Measurements from ENCODE around the gene HIPK4. TPM values are rescaled to one million over a fixed set of nuclear protein-coding genes. Genes with fewer than 3 reads are reported as not detected.
"Not testable (repeated sequence)": the region's sequence is repeated elsewhere in the genome, so short reads cannot be mapped to it uniquely, and the experiment has no call there.

HIPK4 gene
- total RNA-seq, result 0.08 TPM
- long read RNA-seq, partial matches to known transcripts, result 0 of 2 reads
- long read RNA-seq, other reads (novel, unspliced or antisense), result 2 of 2 reads

- DNase-seq (ENCODE audit: low spot score), result no peak
- intact Hi-C loops (cut with DNase I), result no loop called here
Measured at GRCh38 chr19:40390084-40390742, at the start of gene HIPK4. TSS of gene HIPK4 (minus strand) at chr19:40390181. CDS start at chr19:40389902, 279 bp downstream.

- intact Hi-C loops (cut with DNase I), result no loop called here
- no peak for DNase-seq (ENCODE audit: low spot score)
Measured at GRCh38 chr19:40438284-40438683, 48.3 kb upstream of the HIPK4 start.

DNA sequence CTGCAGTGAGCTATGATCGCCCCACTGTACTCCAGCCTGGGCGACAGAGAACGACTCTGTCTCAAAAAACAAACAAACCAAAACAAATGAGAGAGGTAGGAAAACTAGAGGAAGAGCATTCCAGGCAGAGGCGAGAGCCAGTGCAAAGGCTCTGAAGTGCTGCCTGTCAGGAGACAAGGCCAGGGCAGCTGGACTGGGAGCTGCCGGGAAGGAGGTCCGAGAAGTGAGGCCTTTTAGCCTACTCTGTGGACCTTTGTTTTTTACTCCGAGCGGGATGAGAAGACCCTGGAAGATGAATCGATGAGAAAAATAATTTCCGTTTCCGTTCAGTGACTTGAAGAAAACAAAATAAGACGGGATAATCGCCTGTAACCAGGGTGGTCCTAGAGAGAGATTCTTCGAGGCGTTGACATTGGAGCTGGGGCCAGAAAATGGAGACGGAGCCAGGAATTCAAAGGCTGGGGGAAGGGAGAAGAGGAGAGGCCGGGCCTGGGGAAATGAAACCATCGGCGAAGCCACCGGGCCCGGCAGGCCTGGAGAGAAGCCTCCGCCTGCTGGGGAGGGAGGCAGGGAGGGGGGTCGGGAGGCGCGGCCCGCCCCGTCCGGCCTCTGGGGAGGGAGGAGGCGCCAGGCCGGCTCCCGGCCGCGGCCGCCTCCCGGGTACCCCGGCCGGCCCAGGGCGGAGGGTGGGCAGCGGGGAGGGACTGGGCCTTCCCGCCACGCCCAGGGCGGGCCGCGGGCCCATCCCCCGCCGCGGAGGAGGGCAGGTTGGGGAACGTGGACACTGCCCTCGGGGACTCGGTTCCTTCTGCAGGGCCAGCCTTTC is 43.6 kb upstream of the HIPK4 start:
- peak; percentile 93 for DNase-seq (ENCODE audit: low spot score)
- intact Hi-C loops (cut with DNase I), result no loop called here

- DNase-seq (ENCODE audit: low spot score); intact Hi-C loops (cut with DNase I): not testable (repeated sequence)
Measured at GRCh38 chr19:40432760-40433159, 42.8 kb upstream of the HIPK4 start.

DNA sequence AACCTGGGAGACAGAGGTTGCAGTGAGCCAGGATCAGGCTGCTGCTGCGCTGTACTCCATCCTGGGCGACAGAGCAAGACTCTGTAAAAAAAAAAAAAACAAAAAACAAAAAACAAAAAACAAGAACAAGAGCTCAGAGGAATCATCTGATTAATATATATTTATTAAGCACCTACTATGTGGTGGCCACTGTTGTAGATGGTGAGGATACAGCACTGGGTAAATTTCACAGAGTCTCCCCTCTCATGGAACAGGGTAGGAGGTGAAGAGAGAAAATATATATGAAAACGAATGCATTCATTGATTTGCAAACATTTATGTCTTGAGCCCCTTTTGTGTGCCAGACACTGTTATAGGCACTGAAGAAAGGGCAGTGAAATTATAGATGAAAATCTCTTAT is 41.7 kb upstream of the HIPK4 start:
- DNase-seq (ENCODE audit: low spot score), result no peak
- intact Hi-C loops (cut with DNase I), result no loop called here

DNA sequence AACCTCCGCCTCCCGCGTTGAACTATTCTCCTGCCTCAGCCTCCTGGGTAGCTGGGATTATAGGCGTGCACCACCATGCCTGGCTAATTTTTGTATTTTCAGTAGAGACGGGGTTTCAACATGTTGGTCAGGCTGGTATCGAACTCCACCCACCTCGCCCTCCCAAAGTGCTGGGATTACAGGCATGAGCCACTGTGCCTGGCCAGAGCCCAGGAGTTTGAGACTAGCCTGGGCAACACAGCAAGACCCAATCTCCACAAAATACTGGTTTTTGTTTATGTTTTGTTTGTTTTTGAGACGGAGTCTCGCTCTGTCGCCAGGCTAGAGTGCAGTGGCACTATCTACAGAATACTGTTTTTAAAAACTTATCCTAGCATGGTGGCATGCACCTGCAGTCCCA is 40.3 kb upstream of the HIPK4 start:
- intact Hi-C loops (cut with DNase I); DNase-seq (ENCODE audit: low spot score): not testable (repeated sequence)

DNA sequence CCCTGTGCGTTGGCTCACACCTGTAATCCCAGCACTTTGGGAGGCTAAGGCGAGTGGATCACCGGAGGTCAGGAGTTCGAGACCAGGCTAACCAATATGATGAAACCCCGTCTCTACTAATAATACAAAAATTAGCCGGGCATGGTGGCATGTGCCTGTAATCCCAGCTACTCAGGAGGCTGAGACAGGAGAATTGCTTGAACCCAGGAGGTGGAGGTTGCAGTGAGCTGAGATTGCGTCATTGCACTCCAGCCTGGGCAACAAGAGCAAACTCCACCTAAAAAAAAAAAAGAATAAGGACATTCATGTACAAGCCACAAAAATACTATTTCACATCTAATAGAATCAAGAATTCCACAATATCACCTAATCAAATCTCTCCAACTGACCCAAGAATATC is 38.2 kb upstream of the HIPK4 start:
- DNase-seq (ENCODE audit: low spot score); intact Hi-C loops (cut with DNase I): not testable (repeated sequence)

- intact Hi-C loops (cut with DNase I), result loop anchor here (1.0 kb wide), 1 partner anchor 18 kb away; no protein-coding TSS in a partner anchor
- peak; percentile 100 for DNase-seq (ENCODE audit: low spot score)
Measured at GRCh38 chr19:40425450-40426287, 35.7 kb upstream of the HIPK4 start, which contains the start of gene SERTAD1. TSS of gene SERTAD1 (minus strand) at chr19:40425992. CDS start at chr19:40423546, 2,446 bp downstream.

- intact Hi-C loops (cut with DNase I), result loop anchor here (1.0 kb wide), 1 partner anchor 18 kb away; no protein-coding TSS in a partner anchor
- DNase-seq (ENCODE audit: low spot score), result no peak
Measured at GRCh38 chr19:40424637-40425449, 34.9 kb upstream of the HIPK4 start.

GRCh38 chr19:40423938-40424337 is 34.0 kb upstream of the HIPK4 start:
- intact Hi-C loops (cut with DNase I), result no loop called here

DNA sequence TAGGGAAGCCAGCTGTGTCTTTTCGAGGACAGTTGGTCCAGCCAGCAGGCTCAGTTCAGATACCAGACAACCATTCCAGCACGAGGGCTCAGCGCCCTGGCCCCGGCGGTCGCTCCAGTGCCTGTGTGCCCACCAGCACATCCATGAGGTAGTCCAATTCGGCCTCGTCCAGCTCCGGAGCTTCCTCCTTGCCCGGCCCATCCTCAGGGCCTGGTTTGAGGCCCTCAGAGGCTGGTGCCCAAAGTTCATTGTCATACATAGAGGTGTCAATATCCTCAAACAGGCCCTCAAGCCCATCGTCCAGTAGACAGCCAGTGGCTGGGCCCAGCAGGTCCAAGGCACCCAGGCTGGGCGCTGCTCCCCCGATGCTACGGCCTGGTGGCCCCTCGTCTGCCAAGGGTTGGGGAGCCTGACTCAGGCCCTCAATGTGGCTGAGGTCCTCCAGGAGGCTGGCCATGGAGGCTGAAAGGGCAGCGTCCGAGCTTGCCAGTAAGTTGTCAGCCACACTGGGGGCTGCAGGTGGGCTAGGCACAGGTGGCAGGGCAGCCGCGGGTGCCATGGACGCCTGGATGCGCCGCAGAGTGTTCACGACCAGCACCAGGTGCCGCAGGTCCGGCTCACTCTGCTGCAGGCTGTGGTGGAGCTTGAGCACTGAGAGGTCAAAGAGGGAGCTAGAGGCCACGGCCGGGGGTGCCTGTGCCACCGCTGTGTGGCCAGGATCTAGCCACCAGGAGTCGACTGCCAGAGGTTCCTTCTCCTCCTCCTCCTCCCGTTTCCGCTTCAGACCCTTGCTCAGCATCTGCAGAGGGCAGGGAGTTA is 33.0 kb upstream of the HIPK4 start:
- intact Hi-C loops (cut with DNase I), result no loop called here
- DNase-seq (ENCODE audit: low spot score), result no peak

More at GRCh38 chr19:40423938-40424337, 34.0 kb upstream of the HIPK4 start:
- no peak for DNase-seq (ENCODE audit: low spot score)

- DNase-seq (ENCODE audit: low spot score), result no peak
- intact Hi-C loops (cut with DNase I), result loop anchor here (1.0 to 2.0 kb wide), 2 partner anchors 21 to 43 kb away; partner anchors contain the start of gene BLVRB
Measured at GRCh38 chr19:40421993-40422747, 32.2 kb upstream of the HIPK4 start.

GRCh38 chr19:40420766-40421765 is 31.1 kb upstream of the HIPK4 start:
- intact Hi-C loops (cut with DNase I), result loop anchor here (1.0 to 2.0 kb wide), 2 partner anchors 22 to 44 kb away; partner anchors contain the start of gene BLVRB

GRCh38 chr19:40420451-40420765 is 30.4 kb upstream of the HIPK4 start:
- DNase-seq (ENCODE audit: low spot score), result no peak
- intact Hi-C loops (cut with DNase I), result loop anchor here (2.0 kb wide), 1 partner anchor 44 kb away; the partner anchor contains the start of gene BLVRB

More at GRCh38 chr19:40420766-40421765, 31.1 kb upstream of the HIPK4 start:
- DNase-seq (ENCODE audit: low spot score), result peak; percentile 96

DNA sequence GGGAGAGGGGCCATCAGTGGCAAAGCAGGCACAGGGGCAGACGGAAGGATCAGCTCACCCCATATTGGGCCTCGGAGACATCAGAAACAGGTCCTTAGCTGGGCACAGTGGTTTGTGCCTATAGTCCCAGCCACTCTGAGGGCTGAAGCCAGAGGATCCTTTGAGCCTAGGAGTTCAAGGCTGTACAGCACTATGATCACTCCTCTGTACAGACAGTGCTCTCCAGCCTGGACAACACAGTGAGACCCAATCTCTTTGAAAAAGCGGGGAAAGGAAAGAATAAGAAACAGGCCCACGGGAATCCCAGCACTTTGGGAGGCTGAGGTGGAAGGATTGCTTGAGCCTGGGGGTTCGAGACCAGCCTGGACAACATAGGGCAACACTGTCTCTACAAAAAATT is 29.8 kb upstream of the HIPK4 start:
- intact Hi-C loops (cut with DNase I), result loop anchor here (2.0 kb wide), 1 partner anchor 45 kb away; the partner anchor contains the start of gene BLVRB
- no peak for DNase-seq (ENCODE audit: low spot score)

DNA sequence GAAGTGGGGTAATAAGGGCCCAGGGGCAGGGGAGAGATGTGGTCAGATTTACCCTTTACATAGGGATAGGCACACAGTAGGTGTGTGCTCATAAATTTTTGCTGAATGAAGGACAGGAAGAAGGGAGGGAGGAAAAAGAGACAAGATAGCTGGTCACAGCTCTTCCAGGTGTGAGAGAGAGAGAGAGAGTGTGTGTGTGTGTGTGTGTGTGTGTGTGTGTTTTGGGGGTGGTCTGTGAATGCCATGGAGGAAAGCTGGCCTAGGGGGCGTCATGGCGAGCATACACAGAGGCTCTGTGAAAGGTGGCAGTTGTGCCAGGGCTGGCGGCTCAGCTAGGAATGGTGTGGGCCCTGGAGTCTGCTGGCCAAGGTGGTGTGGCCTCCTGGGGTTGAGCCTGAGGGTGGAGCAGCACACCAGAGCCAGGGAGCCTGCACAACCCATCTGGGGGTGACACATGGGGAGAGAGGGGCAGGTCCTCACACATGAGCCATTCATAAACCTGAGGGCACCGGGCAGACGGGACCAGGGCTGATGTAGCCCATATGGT is 29.2 kb upstream of the HIPK4 start:
- intact Hi-C loops (cut with DNase I), result no loop called here
- no peak for DNase-seq (ENCODE audit: low spot score)

All from cardiac septum (tissue), 1 donor.